Spleen (tissue), 7 donors: Measurements from ENCODE around the gene TBX20.
"Not testable (repeated sequence)": the region's sequence is repeated elsewhere in the genome, so short reads cannot be mapped to it uniquely, and the experiment has no call there.

Experiments
- POLR2A ChIP-seq, 3 donors: fragments of 450-650 bp; IDR thresholded peaks; one replicate each; pipeline ENCODE4 v1.5.1; 2017; ENCODE audit warnings: antibody characterized with exemption in 3 of 3, mild to moderate bottlenecking in 1 of 3
- POLR2AphosphoS5 ChIP-seq, 3 donors: sonication (generic); formaldehyde crosslinking; IDR thresholded peaks; one replicate each; pipeline ENCODE4 v1.5.1; 2017; ENCODE audit warnings: antibody characterized with exemption in 3 of 3
- TF ChIP-seq, protein P1 (sequence below), 11 experiments: fragments of 200-600 bp in 7 of 11; fragments of 450-650 bp in 4 of 11; sonication (generic) in 4 of 11; IDR thresholded peaks in 8 of 11; conservative IDR thresholded peaks in 3 of 11; 1 replicate in 7 of 11; 2 replicates in 4 of 11; pipeline versions ENCODE4 v1.4.0 to v1.8.0; 2016 to 2021; ENCODE audit warnings: antibody characterized with exemption in 11 of 11, inconsistent platforms in 4 of 11, mild to moderate bottlenecking in 1 of 11
- donor health status: DM: no; HTN: no; CAD: no; lungs with moderate emphysema.
- donor health status: DM: no; HTN: no; CAD: no.
- donor health status: DM: no; HTN: no; CAD: no.

DNA sequence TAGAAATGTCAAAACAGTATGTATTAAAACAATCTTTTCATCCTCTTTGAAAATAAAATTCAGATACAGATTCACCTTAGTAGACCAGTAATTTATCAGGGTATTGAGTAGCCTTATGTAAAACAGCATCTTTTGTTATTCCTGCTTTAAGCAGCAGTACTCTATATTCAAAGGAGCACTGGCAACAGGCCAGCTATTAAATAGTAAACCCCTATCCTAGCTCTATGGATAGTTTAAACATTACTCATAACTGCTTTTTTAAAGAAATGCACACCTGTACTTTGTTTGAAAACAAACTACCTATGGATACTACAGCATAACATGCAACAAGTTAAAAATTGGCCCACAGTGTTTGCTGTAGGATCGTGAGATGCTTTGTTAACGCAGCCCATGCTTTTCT lies 53.7 kb downstream of the TBX20 start:
- TF ChIP-seq, protein P1, sequence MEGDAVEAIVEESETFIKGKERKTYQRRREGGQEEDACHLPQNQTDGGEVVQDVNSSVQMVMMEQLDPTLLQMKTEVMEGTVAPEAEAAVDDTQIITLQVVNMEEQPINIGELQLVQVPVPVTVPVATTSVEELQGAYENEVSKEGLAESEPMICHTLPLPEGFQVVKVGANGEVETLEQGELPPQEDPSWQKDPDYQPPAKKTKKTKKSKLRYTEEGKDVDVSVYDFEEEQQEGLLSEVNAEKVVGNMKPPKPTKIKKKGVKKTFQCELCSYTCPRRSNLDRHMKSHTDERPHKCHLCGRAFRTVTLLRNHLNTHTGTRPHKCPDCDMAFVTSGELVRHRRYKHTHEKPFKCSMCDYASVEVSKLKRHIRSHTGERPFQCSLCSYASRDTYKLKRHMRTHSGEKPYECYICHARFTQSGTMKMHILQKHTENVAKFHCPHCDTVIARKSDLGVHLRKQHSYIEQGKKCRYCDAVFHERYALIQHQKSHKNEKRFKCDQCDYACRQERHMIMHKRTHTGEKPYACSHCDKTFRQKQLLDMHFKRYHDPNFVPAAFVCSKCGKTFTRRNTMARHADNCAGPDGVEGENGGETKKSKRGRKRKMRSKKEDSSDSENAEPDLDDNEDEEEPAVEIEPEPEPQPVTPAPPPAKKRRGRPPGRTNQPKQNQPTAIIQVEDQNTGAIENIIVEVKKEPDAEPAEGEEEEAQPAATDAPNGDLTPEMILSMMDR (IDR thresholded peaks at IDR 0.05 in 8 of 11, conservative IDR thresholded peaks at IDR 0.05 in 3 of 11) = not testable (repeated sequence)
- TF ChIP-seq POLR2A, POLR2AphosphoS5 (IDR thresholded peaks at IDR 0.05): not testable (repeated sequence)
